Stimulated activated naive CD8-positive, alpha-beta T cell treated with anti-CD3 and anti-CD28 coated beads, Interleukin-15, amount 100 ng/mL, for 72 hours (primary cell): ENCODE data around the gene SERPINB12.

ENCODE experiments used
- ATAC-seq: fragments of 150-1000 bp; cut with Tn5 transposase; 2 replicates; pipeline ENCODE4 v1.10.0; 2021; ENCODE audit warnings: mild to moderate bottlenecking, moderate library complexity
- DNase-seq, 2 donors: peaks; one replicate each; pipeline ENCODE4 v3.0.0; 2021 to 2022
- H3K27ac Mint-ChIP-seq, 2 donors: one replicate each; pipeline ENCODE4 v1.8.0; 2022; ENCODE audit warnings: mild to moderate bottlenecking in 2 of 2, mixed read lengths in 2 of 2, moderate library complexity in 2 of 2
- H3K27me3 Mint-ChIP-seq: one replicate; pipeline ENCODE4 v1.8.0; 2022; ENCODE audit warnings: mixed read lengths
- H3K4me1 Mint-ChIP-seq: one replicate; pipeline ENCODE4 v1.8.0; 2022; ENCODE audit warnings: mild to moderate bottlenecking, mixed read lengths
- H3K4me3 Mint-ChIP-seq, 2 donors: one replicate each; pipeline ENCODE4 v1.8.0; 2022; ENCODE audit warnings: mild to moderate bottlenecking in 2 of 2, mixed read lengths in 2 of 2, moderate library complexity in 1 of 2
- H3K9me3 Mint-ChIP-seq, 2 donors: one replicate each; pipeline ENCODE4 v1.8.0; 2022; ENCODE audit warnings: mixed read lengths in 2 of 2

SERPINB12 gene

DNA sequence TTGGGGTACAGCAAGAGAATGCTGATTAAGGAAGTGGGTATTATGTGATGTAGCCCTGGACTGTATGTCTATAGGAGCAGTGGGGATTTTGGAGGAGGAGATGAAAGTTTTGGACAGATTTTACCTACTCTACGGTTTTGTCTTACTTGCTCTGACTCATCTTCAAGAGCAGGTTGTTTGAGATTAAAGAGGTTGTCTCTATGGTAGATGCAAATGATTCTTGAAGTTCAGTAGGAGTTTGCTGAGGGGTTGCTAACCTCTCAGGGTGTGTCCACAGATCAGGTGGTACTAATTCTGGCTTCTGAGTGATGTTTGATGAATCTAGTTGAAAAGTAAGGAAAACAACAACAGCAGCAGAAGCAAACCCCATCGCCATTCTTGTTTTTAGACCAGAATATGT, 9.7 kb upstream of the SERPINB12 start:
- Mint-ChIP-seq H3K4me1 (no peaks in the 10 kb centered on the region), H3K27me3 (no peaks in the 10 kb centered on the region), H3K9me3 (no peaks in the 10 kb centered on the region), H3K4me3 (no peak overlapping the region), H3K27ac (no peak overlapping the region)
- peak; percentile 20 for ATAC-seq
- DNase-seq = no peak

GRCh38 chr18:63534615-63535014, 7.6 kb upstream of the SERPINB12 start:
- Mint-ChIP-seq H3K4me3 (no peak overlapping the region), H3K4me1 (no peaks in the 10 kb centered on the region), H3K27me3 (peaks cover under 1% of the 10 kb centered on the region), H3K9me3 (no peaks in the 10 kb centered on the region), H3K27ac (peak overlapping the region in 1 of 2 donors; percentile 61)
- DNase-seq (no peak), ATAC-seq (peak; percentile 63)

GRCh38 chr18:63539904-63540510, 2.2 kb upstream of the SERPINB12 start:
- no peaks in the 10 kb centered on the region for H3K9me3 Mint-ChIP-seq
- DNase-seq (no peak), ATAC-seq (no peak)
- H3K4me1 Mint-ChIP-seq = no peaks in the 10 kb centered on the region
- H3K4me3 Mint-ChIP-seq = no peak overlapping the region
- H3K27me3 Mint-ChIP-seq = peaks cover 7% of the 10 kb centered on the region
- no peak overlapping the region for H3K27ac Mint-ChIP-seq

DNA sequence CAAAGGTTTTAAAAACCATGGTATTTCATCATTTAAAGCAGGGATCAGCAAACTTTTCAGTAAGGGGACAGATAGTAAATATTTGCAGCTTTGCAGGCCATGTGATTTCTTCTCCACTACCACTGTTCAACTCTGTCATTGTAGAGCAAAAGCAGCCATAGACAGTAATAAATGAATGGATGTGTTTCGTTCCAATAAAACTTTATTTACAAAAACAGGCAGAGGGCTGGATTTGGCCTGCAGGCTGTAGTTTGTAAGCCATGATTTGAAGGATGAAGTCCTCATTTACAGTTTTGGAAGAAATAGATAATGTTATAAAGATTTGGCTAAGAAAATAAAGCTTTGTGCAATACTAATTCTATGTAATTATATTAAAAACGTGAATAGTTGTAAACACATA, 1.8 kb downstream of the SERPINB12 start:
- H3K4me1 Mint-ChIP-seq = no peaks in the 10 kb centered on the region
- no peak for DNase-seq
- no peak overlapping the region for H3K4me3 Mint-ChIP-seq
- no peaks in the 10 kb centered on the region for H3K9me3 Mint-ChIP-seq
- ATAC-seq = no peak
- no peak overlapping the region for H3K27ac Mint-ChIP-seq
- peaks cover 15% of the 10 kb centered on the region for H3K27me3 Mint-ChIP-seq

GRCh38 chr18:63545000-63545399, 2.8 kb downstream of the SERPINB12 start:
- no peaks in the 10 kb centered on the region for H3K9me3 Mint-ChIP-seq
- H3K4me1 Mint-ChIP-seq = no peaks in the 10 kb centered on the region
- no peak for DNase-seq
- peaks cover 11% of the 10 kb centered on the region for H3K27me3 Mint-ChIP-seq
- H3K27ac Mint-ChIP-seq = no peak overlapping the region
- ATAC-seq = no peak
- no peak overlapping the region for H3K4me3 Mint-ChIP-seq

DNA sequence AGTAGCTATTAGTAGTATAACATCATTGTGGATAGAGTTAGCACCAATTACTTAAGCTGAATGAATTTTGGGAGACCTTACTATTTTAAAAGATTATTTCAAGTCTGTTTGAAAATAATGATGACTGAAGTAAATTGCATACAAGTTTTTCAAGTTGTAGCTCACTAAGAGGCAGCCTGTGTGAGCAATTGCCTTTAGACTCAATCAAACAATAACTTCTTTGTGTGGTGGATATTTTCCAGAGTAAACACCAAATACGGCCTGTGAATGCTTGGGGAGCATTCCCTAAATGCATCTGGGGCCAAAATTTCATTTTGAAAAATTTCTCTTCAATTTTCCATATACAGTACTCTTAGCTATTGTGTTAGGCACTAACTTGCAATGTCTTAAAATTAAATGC, 7.9 kb downstream of the SERPINB12 start:
- no peaks in the 10 kb centered on the region for H3K4me1 Mint-ChIP-seq
- H3K4me3 Mint-ChIP-seq = no peak overlapping the region
- H3K9me3 Mint-ChIP-seq = no peaks in the 10 kb centered on the region
- peaks cover 23% of the 10 kb centered on the region for H3K27me3 Mint-ChIP-seq
- no peak for DNase-seq
- no peak overlapping the region for H3K27ac Mint-ChIP-seq
- ATAC-seq = no peak

GRCh38 chr18:63551769-63552168, 9.6 kb downstream of the SERPINB12 start:
- no peaks in the 10 kb centered on the region for H3K9me3 Mint-ChIP-seq
- no peak for ATAC-seq
- H3K27ac Mint-ChIP-seq = no peak overlapping the region
- peaks cover 23% of the 10 kb centered on the region for H3K27me3 Mint-ChIP-seq
- H3K4me1 Mint-ChIP-seq = no peaks in the 10 kb centered on the region
- DNase-seq = no peak
- no peak overlapping the region for H3K4me3 Mint-ChIP-seq

DNA sequence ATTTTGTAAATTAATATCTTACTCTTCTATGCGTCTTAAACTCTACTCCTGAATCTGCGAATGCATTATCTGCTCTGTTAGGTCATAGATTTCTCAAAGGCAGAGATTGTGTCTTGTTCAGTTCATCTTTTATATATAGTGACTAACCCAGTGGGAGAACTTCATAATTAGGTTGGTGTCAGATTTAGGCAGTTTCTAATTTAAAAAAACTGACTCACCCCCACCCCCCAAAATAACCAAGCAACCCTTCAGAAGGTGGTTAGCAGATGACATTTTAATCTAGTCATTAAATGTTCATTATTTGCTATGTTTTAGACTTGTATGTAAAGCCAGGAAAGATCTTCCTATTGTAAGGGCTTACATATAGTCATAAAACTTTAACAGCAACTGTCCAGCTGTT, 10.4 kb downstream of the SERPINB12 start:
- DNase-seq (no peak), ATAC-seq (no peak)
- Mint-ChIP-seq H3K4me1 (no peaks in the 10 kb centered on the region), H3K4me3 (no peak overlapping the region), H3K9me3 (no peaks in the 10 kb centered on the region), H3K27me3 (peaks cover 22% of the 10 kb centered on the region), H3K27ac (no peak overlapping the region)

- no peak overlapping the region for H3K4me3 Mint-ChIP-seq
- no peak for ATAC-seq
- H3K9me3 Mint-ChIP-seq = no peaks in the 10 kb centered on the region
- peaks cover 17% of the 10 kb centered on the region for H3K27me3 Mint-ChIP-seq
- DNase-seq = no peak
- H3K27ac Mint-ChIP-seq = no peak overlapping the region
- no peaks in the 10 kb centered on the region for H3K4me1 Mint-ChIP-seq
These were observed 10.9 kb downstream of the SERPINB12 start for GRCh38 chr18:63553081-63553480.

- Mint-ChIP-seq H3K9me3 (no peaks in the 10 kb centered on the region), H3K27me3 (peaks cover 6% of the 10 kb centered on the region), H3K4me3 (no peak overlapping the region), H3K4me1 (no peaks in the 10 kb centered on the region), H3K27ac (no peak overlapping the region)
- DNase-seq (no peak), ATAC-seq (no peak)
These were observed 17.7 kb downstream of the SERPINB12 start for GRCh38 chr18:63559567-63560491.

DNA sequence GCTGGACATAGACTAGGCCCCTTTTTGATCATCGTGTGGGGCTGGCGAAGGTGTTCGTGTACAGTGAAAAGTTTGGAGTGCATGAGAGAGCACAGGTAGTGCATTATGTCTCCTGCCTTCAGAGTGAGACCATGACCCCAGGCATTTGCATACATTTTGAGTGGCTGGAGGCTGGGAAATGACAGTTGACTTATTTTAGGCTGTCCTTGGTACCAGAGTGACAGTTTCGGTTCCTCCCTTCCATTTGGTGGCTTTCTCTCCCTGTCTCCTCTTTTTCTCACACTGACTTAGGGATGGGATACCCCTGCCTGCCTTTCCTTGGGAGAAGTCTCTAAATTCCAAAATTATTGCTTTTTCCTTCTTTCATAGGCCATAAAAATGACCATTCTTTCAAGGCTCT, 20.1 kb downstream of the SERPINB12 start:
- Mint-ChIP-seq H3K27ac (no peak overlapping the region), H3K4me3 (no peak overlapping the region), H3K4me1 (no peaks in the 10 kb centered on the region), H3K9me3 (no peaks in the 10 kb centered on the region), H3K27me3 (peaks cover 10% of the 10 kb centered on the region)
- no peak for DNase-seq
- ATAC-seq = no peak

DNA sequence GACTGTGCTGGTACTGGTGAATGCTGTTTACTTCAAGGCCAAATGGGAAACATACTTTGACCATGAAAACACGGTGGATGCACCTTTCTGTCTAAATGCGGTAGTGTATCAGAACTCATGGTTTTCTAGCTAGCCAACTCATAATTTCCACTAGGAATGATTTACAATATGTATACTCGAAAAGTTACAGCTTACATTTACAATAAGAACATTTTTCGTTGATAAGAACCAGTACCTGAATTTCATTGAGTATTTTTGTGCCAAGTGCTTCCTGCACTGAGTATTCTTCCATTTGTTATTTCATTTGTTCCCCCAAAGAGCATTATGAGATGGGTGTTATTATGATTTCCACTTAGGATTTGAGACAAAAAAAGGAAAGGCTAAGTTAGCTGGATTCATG, 21.9 kb downstream of the SERPINB12 start:
- no peak for ATAC-seq
- no peak overlapping the region for H3K4me3 Mint-ChIP-seq

GRCh38 chr18:63564561-63564960, 22.4 kb downstream of the SERPINB12 start:
- no peak overlapping the region for H3K4me3 Mint-ChIP-seq
- peaks cover 24% of the 10 kb centered on the region for H3K27me3 Mint-ChIP-seq
- H3K4me1 Mint-ChIP-seq = no peaks in the 10 kb centered on the region
- H3K9me3 Mint-ChIP-seq = no peaks in the 10 kb centered on the region
- no peak for DNase-seq
- H3K27ac Mint-ChIP-seq = no peak overlapping the region
- ATAC-seq = peak; percentile 26

More for the DNA sequence above, 21.9 kb downstream of the SERPINB12 start:
- H3K4me1 Mint-ChIP-seq = no peaks in the 10 kb centered on the region
- DNase-seq = no peak
- H3K27me3 Mint-ChIP-seq = peaks cover 24% of the 10 kb centered on the region
- no peaks in the 10 kb centered on the region for H3K9me3 Mint-ChIP-seq
- H3K27ac Mint-ChIP-seq = no peak overlapping the region

DNA sequence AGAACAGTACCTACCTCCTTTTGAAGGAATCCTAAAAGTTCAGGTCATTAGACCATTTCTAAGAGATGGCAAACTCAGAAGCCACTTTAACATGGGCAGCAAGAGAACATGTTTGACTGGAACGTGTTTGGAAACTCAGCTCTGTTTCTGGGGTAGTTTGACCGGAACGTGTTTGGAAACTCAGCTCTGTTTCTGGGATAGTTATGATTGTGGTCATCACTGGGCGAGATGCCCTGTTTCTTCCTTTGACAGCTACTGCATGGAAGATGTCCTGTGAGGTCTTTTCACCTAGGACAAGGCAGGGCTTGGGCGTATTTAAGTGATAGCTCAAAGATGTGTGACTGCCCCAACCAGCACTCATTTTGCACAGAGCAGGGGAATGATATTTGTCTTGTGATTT, 25.1 kb downstream of the SERPINB12 start:
- Mint-ChIP-seq H3K4me1 (no peaks in the 10 kb centered on the region), H3K4me3 (no peak overlapping the region), H3K27ac (no peak overlapping the region), H3K9me3 (no peaks in the 10 kb centered on the region), H3K27me3 (peaks cover 31% of the 10 kb centered on the region)
- ATAC-seq = no peak
- DNase-seq = no peak

DNA sequence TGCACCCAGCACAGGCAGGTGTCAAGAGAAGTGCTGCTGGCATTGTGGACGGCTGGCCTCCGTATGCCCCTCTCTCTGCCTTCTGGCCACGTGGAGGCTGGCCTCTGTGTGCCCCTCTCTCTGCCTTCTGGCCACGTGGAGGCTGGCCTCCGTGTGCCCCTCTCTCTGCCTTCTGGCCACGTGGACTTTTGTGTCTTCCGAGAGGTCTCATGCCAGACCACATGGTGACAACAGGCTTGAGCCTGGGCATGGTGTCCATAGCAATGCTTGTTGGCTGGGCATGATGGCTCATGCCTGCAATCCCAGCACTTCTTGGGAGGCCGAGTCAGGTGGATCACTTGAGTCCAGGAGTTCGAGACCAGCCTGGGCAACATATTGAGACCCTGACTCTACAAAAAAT, 25.7 kb downstream of the SERPINB12 start:
- Mint-ChIP-seq H3K4me3 (no peak overlapping the region), H3K4me1 (no peaks in the 10 kb centered on the region), H3K27ac (no peak overlapping the region), H3K9me3 (no peaks in the 10 kb centered on the region), H3K27me3 (peaks cover 31% of the 10 kb centered on the region)
- no peak for DNase-seq
- no peak for ATAC-seq

GRCh38 chr18:63570721-63571120, 28.6 kb downstream of the SERPINB12 start:
- Mint-ChIP-seq H3K4me1 (no peaks in the 10 kb centered on the region), H3K9me3 (no peaks in the 10 kb centered on the region), H3K27ac (no peak overlapping the region), H3K4me3 (no peak overlapping the region), H3K27me3 (peaks cover 21% of the 10 kb centered on the region)
- ATAC-seq (no peak), DNase-seq (no peak)
